GM18502 (cell line): ENCODE results near the gene SAP25.
"Not testable (repeated sequence)": the region's sequence is repeated elsewhere in the genome, so short reads cannot be mapped to it uniquely, and the experiment has no call there.

Source experiments
- ATAC-seq: cut with Tn5 transposase; IDR thresholded peaks from one replicate; pipeline ENCODE4 v1.9.1; 2021; ENCODE audit warnings: mild to moderate bottlenecking; ENCODE audit not compliant: unreplicated experiment, poor library complexity

Gene SAP25

GRCh38 chr7:100577103-100577502 is 3.4 kb upstream of the SAP25 start:
- ATAC-seq = no peak

- ATAC-seq = no peak
Measured at GRCh38 chr7:100576384-100576993, 2.8 kb upstream of the SAP25 start.

GRCh38 chr7:100575746-100576383 is 2.2 kb upstream of the SAP25 start:
- ATAC-seq = no peak

DNA sequence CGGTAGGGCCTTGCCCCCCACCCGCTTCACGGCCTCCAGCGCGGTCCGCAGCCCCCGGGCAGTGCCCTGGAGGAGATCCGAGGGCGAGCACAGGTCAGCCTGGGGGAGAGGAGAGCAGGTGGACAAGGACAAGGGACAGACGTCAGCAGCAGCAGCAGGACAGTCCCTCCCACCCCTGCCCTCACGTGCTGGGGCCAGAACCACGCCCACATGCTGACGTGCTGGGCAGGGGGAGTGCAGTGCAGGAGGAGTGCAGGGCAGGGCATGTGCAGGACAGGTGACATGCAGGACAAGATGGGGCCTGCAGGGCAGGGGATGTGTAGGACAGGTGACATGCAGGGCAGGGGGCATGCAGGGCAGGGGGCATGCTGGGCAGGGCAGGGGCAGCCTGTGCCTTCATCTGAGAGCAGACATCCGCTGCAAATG is 1.5 kb upstream of the SAP25 start:
- ATAC-seq = no peak

- ATAC-seq = no peak
Measured at GRCh38 chr7:100574362-100575205, 884 bp upstream of the SAP25 start.

GRCh38 chr7:100572949-100573675 is 588 bp downstream of the SAP25 start:
- ATAC-seq = no peak

- ATAC-seq = no peak
Measured at GRCh38 chr7:100572281-100572948, 1.3 kb downstream of the SAP25 start.

- ATAC-seq = no peak
Measured at GRCh38 chr7:100571829-100572116, 1.9 kb downstream of the SAP25 start.

DNA sequence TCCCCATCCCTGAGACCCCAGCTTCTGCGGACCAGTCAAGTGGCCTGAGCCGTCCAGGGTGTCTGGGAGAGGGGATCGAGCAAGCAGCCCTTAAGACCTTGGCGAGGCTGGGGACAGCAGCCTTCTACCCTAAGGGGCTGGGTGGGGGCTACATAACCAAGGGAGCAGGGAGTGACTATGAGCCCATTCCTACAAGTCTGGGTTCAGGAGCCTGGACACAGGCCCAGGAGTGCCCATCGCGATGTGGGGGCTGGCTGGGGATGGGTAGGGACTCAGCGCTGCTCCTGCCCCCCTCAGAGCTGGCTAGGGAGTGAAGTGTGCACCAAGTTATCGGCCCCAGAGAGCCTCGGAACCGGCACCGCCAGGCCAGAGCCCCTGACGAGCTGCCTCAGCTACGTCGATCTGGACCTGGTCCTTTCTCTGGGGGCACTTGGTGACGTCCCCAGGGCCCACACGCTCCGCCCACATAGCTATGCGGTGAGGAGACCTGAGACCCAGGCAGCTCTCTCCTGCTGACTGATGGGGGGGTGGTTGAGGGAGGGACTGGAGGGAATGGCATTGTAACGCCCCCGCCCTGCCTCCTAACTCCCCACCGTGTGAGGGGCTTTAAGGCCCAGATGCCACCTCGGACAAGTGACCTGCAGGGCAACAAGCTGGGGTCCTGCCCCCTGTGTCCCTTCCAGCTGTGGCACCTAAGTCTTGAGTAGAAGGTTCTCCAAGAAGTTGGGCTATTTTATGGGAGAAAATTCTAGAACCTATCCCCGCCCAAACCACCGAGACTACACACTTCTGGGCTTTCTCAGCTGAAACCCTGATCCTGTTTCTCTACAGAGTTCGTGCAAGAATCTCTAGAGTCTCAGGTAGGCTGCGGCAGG is 2.5 kb downstream of the SAP25 start:
- no peak for ATAC-seq

DNA sequence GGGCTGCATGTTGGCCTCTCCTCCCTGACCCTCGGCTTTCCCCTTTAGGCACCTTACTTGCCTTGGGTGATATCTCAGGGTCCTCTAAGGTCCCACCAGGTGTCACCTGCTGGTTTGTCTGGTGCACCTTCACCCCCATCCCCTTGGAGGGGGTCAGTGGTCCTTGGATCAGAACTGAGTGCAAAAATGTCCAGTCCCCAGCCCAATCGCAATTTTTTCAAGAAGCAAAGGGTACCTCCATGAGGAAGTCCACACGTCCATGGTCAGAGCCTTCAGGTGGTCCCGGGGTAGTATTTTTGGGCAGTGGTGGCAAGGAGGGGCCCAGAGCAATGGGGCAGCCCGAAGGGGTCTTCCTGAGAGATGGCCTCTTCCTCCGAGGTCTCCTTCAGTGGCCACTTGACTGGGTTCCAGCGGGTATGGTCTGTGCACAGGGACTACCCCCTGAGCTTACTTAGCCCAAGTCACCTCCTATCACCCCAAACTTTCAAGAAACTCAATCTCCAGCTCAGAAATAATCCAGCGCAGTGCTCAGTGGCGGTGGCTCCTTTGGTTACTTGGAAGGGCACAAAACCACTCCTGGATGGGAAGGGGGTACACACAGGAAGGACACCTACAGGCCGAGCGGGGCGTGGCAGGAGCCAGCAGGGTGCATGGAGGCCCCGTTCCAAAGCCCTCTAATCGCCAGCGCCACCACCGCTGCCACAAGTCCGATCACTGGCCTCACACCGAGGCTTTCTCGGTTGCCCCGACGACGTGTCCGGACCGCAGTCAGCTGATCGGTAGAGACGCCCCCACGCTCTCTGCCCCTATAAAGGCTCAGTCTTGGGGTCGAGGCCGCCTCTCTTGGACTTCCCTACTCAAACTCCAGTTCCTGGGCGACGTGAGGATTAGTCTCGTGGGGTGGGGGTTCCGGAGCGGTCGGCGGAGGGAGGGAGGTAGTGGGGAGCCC is 4.5 kb downstream of the SAP25 start:
- no peak for ATAC-seq

- ATAC-seq = no peak
Measured at GRCh38 chr7:100568176-100568895, 5.4 kb downstream of the SAP25 start.

DNA sequence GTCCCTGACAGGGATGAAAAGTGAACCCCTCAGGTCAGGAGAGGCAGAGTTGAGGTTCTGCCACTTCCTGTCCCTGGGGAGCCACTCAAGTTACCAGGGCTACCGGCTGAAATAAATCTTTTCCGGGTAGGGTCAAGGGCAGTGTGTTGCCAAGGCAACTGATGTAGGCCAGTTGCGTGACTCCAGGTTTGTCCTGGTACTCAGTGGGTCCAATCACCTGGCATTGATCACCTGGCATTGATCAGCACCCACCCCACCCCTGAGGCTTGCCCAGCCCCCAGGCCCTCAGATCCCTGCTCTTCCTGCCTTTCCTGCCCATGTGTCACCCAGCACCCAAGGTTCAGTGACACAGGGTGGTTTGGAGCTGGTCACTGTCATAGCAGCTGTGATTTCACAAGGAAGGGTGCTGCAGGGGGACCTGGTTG is 5.9 kb downstream of the SAP25 start:
- ATAC-seq = no peak

- ATAC-seq = no peak
Measured at GRCh38 chr7:100567031-100567730, 6.5 kb downstream of the SAP25 start.

DNA sequence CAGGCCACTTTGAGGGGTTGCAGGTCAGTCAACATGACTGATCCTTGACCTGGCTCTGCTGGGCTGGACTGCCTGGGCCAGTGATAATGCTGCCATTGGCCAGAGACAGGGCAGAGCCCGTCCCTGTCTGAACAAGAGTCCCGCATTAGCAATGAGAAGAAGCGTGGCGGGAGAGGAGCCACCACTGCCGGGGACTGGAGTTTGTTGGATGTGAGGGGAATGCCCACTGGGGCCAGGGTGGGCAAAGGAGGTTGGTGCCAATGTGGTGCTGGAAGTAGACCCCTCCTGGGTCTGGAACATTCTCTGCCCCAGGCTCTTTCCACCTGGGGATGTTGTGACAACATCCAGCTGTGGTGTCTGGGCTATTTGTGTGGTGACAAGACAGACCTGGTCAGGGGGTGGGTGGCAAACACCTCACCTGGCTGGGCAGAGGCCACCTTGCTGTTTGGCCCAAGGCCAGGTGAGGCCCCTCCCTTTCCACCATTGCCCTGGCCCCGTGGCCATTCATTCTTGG is 7.6 kb downstream of the SAP25 start:
- ATAC-seq = no peak

- no peak for ATAC-seq
Measured at GRCh38 chr7:100565133-100565571, 8.5 kb downstream of the SAP25 start.

DNA sequence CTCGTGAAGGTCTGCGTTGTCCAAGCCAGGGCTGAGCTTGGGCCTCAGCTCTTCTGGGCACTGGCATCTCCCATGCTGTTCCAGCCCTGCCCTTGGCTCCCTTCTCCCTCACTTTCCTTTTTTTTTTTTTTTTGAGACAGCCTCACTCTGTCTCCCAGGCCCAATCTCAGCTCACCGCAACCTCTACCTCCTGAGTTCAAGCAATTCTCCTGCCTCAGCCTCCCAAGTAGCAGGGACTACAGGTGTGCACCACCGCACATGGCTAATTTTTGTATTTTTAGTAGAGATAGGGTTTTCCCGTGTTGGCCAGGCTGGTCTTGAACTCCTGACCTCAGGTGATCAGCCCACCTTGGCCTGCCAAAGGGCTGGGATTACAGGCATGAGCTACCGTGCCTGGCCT is 9.3 kb downstream of the SAP25 start:
- not testable (repeated sequence) for ATAC-seq
